HG03280 (cell line): Measurements from ENCODE around the gene INTS1.

Experiments used
- ATAC-seq: cut with Tn5 transposase; IDR thresholded peaks from one replicate; pipeline ENCODE4 v1.9.1; 2021; ENCODE audit warnings: mild to moderate bottlenecking, moderate library complexity; ENCODE audit not compliant: unreplicated experiment

Gene INTS1, protein sequence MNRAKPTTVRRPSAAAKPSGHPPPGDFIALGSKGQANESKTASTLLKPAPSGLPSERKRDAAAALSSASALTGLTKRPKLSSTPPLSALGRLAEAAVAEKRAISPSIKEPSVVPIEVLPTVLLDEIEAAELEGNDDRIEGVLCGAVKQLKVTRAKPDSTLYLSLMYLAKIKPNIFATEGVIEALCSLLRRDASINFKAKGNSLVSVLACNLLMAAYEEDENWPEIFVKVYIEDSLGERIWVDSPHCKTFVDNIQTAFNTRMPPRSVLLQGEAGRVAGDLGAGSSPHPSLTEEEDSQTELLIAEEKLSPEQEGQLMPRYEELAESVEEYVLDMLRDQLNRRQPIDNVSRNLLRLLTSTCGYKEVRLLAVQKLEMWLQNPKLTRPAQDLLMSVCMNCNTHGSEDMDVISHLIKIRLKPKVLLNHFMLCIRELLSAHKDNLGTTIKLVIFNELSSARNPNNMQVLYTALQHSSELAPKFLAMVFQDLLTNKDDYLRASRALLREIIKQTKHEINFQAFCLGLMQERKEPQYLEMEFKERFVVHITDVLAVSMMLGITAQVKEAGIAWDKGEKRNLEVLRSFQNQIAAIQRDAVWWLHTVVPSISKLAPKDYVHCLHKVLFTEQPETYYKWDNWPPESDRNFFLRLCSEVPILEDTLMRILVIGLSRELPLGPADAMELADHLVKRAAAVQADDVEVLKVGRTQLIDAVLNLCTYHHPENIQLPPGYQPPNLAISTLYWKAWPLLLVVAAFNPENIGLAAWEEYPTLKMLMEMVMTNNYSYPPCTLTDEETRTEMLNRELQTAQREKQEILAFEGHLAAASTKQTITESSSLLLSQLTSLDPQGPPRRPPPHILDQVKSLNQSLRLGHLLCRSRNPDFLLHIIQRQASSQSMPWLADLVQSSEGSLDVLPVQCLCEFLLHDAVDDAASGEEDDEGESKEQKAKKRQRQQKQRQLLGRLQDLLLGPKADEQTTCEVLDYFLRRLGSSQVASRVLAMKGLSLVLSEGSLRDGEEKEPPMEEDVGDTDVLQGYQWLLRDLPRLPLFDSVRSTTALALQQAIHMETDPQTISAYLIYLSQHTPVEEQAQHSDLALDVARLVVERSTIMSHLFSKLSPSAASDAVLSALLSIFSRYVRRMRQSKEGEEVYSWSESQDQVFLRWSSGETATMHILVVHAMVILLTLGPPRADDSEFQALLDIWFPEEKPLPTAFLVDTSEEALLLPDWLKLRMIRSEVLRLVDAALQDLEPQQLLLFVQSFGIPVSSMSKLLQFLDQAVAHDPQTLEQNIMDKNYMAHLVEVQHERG (N-terminal part only)

DNA sequence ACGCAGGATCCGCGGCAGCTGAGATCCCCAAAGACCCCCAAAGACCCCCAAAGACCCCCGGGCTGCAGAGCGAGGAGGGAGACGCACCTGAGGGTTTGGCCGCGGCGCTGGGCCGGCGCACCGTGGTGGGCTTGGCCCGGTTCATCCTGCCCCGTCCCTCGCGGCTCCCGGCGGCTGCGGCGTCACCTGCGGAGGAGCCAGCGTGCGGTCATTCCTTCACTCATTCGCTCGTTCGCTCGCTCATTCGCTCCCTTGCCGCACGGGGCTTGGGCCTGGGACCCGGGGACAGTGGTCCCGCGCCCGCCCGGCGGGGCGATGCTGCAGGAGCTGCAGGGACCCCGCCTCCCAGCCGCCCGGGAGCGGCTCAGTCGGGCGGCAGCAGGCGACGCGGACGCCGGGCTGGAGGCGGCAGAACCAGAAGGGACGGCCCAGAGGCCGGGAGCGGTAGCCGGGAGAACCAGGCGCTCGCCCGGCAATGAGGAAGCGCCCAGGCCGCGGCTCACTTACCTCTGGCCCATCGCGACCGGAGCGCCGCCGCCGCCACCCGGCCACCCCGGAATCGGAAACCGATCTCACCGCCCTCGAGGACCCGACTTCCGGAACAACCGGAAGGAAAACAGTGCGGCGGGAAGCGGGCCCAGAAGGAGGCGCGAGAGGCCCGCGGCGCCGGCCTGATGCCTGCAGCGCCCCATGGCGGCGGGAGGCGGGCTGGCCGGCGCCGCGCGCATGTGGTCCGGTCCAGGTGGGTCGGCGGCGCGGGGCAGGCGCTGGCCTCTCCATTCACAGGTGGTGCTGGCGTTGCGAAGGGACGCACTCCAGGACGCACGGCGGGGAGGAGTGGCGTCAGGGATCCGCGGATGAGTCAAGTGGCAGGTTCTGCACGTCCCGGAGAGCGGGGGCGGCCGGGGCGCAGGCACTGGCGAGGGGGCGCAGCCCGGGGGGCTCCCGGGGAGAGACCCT lies at the start of gene INTS1:
Gene INTS1 (minus strand): TSS at position 574 of the 960 bp plus-strand sequence. CDS start 429 bp downstream, at position 145.
- ATAC-seq: peak; percentile 94

DNA sequence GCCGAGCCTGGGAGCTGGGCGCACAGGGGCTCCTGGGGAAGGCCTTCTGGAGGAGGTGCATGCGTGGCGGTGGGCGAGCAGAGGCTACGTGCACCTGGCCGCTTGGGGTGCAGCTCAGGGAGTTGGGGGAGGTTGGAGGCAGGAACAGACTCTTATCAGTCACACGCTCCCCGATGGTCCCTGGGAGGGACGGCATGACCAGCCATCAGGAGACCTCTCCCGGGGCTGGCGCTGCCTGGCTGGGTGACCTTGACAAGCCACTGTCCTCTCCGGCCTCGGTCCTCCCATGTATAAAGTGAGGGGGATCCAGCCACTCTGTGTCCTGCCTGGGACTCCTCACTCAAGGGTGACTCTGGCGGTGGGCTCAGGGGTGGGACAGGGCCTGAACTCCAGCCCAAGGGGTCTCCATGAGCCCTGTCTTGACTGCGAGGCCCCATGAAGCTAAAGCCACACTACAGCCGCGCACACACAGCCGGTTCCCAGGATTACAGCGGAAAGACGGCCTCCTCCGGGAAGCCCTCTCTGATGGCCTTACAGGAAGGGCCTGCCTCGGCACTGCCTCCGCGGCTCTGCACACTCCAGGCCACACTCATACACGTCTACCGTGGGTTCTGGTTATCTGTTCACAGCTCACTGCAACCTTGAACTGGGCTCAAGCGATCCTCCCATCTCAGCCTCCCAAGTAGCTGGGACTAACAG lies 49.5 kb upstream of the INTS1 start:
- no peak for ATAC-seq

DNA sequence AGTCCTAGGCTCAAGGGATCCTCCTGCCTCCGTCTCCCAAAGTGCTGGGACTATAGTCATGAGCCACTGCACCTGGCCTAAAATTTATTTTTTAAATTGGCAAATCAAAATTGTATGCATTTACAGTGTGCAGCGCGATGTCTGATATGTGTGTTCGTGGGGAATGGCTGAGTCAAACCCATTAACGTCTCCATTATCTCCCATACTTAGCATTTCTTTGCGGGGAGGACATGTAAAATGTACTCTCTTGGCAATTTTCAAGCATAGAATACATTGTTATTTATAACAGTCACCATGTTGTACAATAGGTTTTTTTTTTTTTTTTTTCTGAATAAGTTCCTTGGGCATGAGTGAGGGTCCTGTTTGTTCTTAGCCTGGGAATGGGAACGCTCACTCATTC lies 48.0 kb upstream of the INTS1 start:
- ATAC-seq: no peak

DNA sequence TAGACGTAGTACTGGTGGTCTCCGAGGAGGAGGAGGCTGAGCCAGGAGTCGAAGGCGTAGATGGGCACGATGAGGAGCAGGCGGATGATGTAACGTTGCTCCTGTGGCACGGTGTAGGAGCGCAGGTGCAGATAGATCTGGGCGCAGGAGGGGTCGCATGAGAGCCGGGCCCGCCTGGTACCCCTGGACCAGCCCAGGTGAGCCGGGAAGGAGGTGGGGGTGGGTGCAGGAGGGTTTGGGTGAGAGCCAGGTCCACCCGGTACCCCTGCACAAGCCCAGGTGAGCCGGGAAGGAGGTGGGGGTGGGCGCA lies 46.6 kb upstream of the INTS1 start:
- ATAC-seq: no peak

DNA sequence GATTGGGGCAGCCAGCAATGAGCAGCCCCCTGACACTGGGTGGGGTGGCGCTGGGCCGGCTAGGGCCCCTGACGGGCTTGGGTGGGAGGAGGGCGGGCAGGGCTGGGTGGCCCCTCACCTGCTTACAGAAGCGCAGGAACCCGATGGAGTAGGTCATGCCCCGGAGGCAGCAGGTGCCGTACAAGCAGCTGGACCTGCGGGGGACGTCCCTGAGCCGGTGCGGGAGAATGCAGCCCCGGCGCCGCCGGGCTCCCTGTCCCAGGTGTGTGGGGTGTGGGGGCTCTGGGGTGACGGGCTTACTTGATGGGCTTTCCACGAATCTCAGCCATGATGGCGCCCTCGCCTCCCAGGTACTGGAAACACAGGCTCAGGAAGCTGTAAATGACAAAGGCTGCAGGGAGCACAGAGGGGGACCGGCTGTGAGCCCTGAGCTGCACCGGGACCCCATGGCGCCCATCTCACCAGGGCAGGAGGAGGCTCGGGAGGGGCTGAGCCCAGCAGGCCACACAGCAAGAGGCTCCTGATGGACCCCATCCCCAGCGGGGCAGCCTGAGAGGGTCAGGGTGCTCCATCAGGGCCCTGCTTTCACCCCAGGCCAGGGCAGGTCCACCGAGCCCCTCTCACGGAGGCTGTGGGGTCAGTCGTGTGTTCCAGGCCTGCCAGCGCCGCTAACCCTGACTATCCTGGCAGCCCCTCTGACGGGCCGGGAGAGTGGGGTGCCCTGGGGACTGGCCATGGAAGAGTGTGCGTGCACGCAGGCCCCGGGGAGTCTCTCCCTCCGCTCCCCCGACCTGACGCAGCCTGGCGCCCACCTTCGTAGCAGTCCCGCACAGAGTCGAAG lies 46.0 kb upstream of the INTS1 start:
- no peak for ATAC-seq

DNA sequence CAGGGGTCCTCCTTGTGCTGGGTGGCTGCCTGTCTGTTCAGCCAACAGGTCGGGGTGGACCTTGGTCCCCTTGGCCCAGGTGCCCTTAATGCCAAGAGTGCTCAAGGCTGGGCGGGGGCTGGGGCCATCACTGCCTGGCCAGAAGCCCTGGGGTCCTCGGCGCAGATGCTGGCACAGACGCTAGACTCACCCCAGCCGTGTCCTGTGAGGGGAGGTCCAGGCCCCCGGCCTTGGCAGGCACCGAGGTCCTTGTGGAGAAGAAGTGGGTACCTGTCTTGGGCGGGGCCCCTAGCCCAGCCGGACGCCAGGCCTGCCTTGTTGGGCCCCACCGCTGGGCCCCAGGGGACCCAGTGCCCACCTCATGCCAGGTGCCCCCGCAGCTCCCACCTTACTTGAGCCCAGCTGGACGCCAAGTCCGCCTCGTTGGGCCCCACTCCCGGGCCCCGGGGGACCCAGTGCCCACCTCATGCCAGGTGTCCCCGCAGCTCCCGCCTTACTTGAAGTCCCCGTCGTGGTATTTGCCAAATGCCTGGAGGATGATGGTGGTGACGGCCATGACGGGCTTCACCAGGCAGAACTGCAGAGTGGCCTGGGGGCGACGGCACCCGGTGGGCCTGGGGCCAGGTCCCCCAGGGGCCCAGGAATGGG lies 45.3 kb upstream of the INTS1 start:
- ATAC-seq: no peak

DNA sequence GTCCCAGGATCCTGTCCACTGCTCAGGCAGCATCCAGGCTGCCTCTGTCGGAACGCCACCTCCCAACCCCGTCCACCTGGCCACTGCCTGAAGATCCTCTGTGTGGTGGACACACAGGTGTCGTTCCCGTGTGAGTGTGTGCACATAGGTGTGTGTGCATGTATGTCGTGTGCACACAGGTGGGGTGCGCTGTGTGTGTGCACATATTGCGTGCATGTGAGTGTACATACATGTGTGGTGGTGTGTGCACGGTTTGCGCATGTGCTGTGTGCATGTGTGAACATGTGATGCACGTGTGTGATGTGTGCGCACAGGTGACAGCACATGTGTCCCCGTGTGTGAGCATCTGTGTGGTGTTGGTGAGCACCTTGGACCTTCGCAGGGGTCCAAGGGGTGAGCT lies 44.8 kb upstream of the INTS1 start:
- no peak for ATAC-seq

DNA sequence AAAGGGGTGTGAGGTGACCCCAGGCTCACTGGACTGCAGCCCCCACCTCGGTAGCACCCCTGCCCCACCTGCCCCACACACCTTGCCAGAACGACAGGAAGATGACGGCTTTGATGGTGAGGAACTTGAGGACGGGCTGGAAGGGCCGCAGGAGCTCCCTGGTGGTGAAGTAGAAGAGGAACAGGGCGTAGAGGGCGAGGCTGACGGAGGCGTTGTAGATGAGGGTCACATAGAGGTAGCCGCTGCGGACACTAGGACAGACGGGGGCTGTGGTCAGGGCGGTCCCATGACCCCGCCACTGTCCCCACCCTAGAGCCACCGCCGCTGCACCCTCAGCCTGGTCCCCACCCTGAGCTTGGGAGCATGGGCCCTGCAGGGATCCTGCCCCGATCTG lies 44.2 kb upstream of the INTS1 start:
- no peak for ATAC-seq

DNA sequence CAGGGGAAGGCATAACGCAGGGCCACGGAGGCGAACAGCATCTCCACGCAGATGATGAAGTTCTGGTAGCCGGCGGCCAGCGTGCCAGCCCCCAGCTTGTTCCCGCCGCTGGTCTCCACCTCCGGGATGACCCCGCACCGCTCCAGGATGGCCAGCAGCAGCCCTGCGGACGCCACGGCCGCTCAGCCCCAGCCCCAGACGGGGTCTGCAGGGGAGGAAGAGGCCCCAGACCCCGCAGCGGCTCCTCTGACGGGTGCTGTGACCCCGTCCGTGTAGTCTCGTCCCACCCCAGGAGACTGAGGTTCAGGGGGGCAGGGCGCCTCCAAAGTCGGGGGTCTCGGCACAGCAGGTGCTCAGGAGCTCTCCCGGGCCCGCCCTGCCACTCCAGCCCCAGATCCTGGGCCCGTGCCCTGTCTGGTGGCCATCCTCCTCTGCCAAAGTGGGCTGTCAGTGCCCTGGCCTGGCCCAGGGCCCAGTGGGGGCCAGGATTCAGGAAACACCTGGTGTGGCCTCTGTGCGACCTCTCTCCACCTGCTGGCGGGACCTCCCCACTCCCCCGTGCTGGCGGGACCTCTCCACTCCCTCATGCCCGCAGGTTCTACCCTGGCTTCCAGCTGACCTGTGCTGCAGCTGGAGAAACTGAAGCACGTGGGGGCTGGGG lies 43.7 kb upstream of the INTS1 start:
- ATAC-seq: no peak

DNA sequence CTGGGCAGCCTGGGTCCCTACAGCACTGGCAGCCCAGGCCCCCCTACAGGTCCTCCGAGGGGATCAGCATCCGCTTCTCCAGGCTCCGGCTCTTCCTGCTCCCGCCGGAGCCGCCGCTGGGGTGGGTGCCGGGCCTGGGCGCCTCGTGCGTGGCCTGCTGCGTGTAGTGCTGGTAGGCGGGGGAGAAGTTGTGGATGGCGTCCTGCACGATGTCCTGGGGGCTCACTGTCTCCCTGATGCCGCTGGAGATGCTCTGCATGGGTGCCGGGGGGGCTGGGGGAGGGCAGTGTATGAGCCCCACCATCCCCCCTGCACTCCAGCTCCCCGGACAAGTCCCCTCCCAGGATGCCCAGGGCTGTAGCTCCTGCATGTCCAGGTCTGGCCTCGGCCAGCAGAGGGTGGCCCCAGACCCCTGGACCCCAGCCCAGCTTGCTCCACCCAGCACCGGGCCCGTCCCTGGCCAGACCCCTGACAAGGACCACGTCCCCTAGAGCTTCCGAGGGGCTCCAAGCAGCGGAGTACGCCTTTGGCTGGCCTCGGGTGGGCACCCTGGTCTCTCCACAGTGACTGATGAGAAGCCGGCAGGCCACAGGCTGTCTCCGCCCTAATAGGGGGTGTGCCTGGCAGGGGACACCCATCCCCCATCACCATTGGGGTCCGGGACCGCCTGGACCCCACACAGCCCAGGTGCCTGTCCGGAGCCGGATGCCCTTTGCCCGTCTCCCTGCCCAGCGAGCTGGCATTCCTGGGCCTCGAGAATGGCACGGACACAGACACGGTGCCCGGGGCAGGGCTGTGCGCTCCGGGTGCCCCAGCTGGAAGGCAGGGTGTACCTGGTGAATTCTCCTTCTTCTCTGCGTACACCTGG lies 43.0 kb upstream of the INTS1 start:
- ATAC-seq: no peak

DNA sequence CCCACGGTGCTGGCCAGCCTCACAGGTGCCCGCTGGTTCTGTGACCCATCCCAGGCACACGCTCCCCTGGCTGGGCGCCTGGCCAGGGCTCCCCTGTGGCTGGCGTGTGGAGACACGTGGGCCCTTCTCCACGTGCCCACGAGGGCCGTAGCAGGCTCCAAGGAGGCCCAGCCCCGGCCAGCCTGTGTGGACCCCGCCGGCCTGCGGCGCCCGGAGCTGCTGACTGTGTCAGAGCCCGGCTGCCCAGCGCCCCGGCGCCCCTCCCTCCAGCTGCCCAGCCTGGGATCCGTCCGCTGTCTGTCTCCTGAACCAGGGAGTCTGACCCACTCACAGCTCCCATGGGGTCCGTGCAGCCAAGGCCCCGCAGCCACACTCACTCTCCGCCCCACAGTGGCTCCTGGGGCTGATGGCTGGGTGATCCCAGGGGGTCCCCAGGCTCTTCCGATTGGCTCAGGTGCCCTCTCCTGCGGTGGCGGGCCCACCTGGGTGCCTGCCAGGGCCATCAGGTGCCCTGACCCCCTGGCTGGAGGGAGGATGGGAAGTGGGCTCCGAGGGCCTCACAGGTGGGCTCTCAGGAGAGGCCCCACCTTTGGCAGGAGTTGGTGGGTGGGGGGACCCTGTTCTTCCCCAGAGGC lies 42.2 kb upstream of the INTS1 start:
- ATAC-seq: no peak

DNA sequence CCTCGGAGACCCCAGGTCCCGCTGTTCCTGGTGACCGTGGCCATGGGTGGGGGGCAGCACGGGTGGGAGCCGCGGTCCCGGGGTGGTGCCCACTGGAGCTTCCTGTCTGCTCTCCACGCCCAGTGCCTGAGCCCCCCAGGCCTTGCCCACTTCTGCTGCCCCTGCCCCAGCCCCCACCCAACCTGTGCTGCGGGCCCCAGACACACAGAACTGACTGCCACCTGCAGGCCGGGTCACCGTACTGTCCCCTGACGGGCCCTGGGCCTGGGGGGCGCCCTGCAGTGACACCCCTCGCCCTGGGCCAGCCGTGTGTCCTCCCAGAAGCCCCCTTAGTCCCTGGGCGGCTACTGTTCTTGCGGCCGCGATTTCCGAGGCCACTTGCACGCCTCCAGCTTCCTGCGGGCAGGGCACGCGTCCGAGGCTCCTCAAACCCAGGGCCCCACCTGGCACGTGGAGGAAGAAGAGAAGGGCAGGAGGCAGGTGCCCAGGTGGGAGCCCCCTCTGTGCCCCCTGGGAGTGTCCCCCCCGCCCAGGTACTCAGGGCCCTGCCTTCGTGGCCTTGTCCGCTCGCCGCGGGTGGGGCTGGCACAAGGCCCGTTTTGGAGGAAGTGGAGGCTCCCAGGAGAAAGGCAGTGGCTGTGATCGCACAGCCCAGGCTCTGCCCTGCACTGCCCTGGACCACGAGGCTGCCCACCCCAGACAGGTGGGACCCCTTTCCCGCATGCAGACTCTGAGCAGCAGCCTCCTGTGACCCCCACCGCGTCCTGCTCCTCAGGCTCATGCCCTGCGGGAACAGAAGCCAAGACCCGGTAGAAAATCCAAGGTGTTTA lies 41.4 kb upstream of the INTS1 start:
- no peak for ATAC-seq

DNA sequence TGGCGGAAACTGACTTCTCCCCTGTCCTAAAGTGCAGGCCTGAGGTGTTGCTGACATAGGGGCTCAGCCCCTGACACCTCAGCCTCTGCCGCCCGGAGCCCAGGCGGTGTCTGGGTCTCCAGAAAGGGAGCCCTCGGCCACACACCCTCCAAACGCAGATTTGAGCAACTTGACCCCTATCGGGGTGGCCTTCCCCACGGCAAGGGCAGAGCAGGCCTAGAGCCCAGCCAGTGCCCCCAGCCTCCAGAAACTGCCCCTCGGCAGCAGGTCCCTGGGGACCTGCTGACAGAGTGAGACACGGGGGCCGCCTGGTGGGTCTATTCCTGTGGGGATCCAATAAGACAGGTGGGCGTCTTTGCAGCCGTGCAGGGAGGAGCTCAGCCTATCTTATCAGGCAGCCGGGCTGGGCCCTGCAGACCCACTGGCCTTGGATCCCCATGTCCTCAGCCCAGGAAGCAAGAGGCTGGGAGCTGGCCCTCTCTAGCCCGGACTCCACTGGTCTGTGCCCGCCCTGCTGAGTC lies 40.8 kb upstream of the INTS1 start:
- no peak for ATAC-seq

DNA sequence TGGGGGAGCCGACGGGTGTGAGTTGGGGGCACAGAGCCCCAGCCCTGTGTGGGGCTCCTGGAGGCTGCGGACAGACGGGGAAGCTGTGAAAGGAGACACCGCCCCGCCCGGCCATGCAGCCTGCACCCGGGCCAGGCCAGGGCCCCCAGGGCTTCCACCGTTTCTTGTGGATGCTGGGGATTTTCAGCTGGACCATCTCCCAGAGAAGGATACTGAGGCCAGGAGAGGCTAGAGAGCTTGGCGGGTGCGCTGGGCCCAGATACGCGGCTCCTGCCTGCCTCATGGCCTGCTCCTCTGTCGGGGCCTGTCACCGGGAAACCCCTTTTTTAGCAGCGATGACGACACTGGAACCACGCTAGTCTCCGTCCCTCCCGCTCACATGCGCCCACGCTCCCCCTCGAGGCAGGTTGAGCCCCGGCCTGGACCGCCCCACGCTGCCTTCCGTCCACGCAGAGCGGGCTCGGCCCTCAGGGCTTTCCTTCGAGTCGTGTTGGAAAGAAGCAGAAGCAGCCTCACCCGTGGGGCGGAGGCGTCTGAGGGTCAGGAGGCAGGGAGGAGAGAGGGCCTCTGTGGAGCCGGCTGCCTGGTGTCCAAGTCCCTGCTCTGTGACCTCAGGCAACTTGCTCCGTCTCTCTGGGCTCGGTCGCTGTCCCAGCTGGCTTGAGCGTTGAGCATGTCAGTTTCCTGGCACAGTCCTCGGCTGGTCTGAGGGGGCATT lies 40.1 kb upstream of the INTS1 start:
- ATAC-seq: no peak

DNA sequence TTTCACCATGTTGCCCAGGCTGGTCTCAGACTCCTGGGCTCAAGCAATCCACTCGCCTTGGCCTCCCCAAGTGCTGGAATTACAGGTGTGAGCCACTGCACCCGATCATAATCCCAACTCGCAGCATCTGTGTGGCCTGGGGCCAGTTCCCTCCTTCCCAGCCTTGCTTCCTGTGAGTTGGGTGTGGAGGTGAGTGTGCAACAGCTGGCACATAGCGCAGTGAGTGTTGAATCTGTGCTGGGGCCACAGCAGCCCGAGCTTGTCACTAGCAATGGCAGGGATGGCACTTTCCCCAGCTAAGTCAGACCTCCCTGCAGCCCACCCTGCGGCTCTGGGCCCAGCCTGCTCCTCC lies 39.6 kb upstream of the INTS1 start:
- ATAC-seq: no peak
